Activated gamma-delta T cell (primary cell): Measurements from ENCODE around the gene TOGARAM2.
"Not testable (repeated sequence)": the region's sequence is repeated elsewhere in the genome, so short reads cannot be mapped to it uniquely, and the experiment has no call there.

Source experiments
- DNase-seq: peaks from one replicate; lab custom pipeline; 2025; lab: John Stamatoyannopoulos, UW

The TOGARAM2 gene

GRCh38 chr2:28977176-28977875, 3.8 kb upstream of the TOGARAM2 start:
- no peak for DNase-seq

GRCh38 chr2:28978001-28978400, 3.1 kb upstream of the TOGARAM2 start:
- DNase-seq, result not testable (repeated sequence)

GRCh38 chr2:28978606-28979005, 2.5 kb upstream of the TOGARAM2 start:
- DNase-seq, result no peak

- no peak for DNase-seq
These were observed 2.1 kb upstream of the TOGARAM2 start for GRCh38 chr2:28979041-28979440.

GRCh38 chr2:28979576-28980366, 1.3 kb upstream of the TOGARAM2 start:
- DNase-seq, result no peak

GRCh38 chr2:28980368-28981015, 606 bp upstream of the TOGARAM2 start:
- DNase-seq, result no peak

GRCh38 chr2:28981620-28982376, 700 bp downstream of the TOGARAM2 start:
- DNase-seq, result no peak

GRCh38 chr2:28982381-28982950, 1.4 kb downstream of the TOGARAM2 start:
- DNase-seq, result no peak

GRCh38 chr2:28986429-28986828, 5.3 kb downstream of the TOGARAM2 start:
- no peak for DNase-seq

- DNase-seq, result no peak
These were observed 8.9 kb downstream of the TOGARAM2 start for GRCh38 chr2:28989973-28990372.

GRCh38 chr2:28990445-28990844, 9.3 kb downstream of the TOGARAM2 start:
- DNase-seq, result no peak

GRCh38 chr2:28991021-28991420, 9.9 kb downstream of the TOGARAM2 start:
- DNase-seq, result no peak

GRCh38 chr2:28991460-28991859, 10.4 kb downstream of the TOGARAM2 start:
- DNase-seq, result no peak

GRCh38 chr2:28993206-28993960, 12.3 kb downstream of the TOGARAM2 start:
- no peak for DNase-seq

GRCh38 chr2:28994074-28994473, 13.0 kb downstream of the TOGARAM2 start:
- no peak for DNase-seq

- DNase-seq, result no peak
These were observed 13.6 kb downstream of the TOGARAM2 start for GRCh38 chr2:28994679-28995078.

GRCh38 chr2:28995765-28996750, 15.0 kb downstream of the TOGARAM2 start:
- DNase-seq, result no peak

GRCh38 chr2:28997237-28997846, 16.2 kb downstream of the TOGARAM2 start:
- no peak for DNase-seq
